Stimulated activated naive CD4-positive, alpha-beta T cell treated with Interleukin-2 at 50 U/mL for 16 hours (primary cell): ENCODE measurements around the gene MEIS3.

Experiments used
- DNase-seq: peaks from one replicate; lab custom pipeline; 2025; lab: John Stamatoyannopoulos, UW

Gene MEIS3

GRCh38 chr19:47358936-47359335 is 60.4 kb downstream of the MEIS3 start:
- DNase-seq, result no peak

GRCh38 chr19:47357788-47358680 is 61.3 kb downstream of the MEIS3 start:
- DNase-seq, result no peak

GRCh38 chr19:47356900-47357299 is 62.4 kb downstream of the MEIS3 start:
- DNase-seq, result no peak

- DNase-seq, result no peak
Measured at GRCh38 chr19:47353307-47353712, 66.0 kb downstream of the MEIS3 start.
